ENCODE measurements around the gene HCFC1R1. TPM values are rescaled to one million over a fixed set of nuclear protein-coding genes. Genes with fewer than 3 reads are reported as not detected.

The HCFC1R1 gene
- polyA plus RNA-seq, 1 of the 3 experiments (the other 2 are of a cell fraction), result 54.9 TPM

DNA sequence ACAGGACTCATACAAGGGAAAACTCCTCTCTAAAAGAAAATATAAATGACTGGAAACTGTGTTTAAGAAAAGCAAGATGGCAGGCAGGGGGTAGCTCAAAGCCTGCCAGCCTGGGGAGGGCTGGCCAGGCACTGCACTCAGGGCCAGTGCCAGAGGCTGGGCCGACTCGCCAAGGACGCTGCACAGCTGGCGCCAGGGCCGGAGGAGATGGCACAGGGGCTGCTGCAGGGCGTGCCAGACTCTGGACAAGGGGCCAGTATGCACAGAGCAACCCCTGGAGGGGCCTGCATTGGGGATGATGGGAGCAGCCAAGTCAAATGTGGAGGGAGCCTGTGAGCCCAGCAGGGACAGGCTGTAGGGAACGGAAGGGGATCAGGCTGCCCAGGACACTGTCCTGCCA lies 47.5 kb downstream of the HCFC1R1 start (continued):
- TF ChIP-seq, protein P1, sequence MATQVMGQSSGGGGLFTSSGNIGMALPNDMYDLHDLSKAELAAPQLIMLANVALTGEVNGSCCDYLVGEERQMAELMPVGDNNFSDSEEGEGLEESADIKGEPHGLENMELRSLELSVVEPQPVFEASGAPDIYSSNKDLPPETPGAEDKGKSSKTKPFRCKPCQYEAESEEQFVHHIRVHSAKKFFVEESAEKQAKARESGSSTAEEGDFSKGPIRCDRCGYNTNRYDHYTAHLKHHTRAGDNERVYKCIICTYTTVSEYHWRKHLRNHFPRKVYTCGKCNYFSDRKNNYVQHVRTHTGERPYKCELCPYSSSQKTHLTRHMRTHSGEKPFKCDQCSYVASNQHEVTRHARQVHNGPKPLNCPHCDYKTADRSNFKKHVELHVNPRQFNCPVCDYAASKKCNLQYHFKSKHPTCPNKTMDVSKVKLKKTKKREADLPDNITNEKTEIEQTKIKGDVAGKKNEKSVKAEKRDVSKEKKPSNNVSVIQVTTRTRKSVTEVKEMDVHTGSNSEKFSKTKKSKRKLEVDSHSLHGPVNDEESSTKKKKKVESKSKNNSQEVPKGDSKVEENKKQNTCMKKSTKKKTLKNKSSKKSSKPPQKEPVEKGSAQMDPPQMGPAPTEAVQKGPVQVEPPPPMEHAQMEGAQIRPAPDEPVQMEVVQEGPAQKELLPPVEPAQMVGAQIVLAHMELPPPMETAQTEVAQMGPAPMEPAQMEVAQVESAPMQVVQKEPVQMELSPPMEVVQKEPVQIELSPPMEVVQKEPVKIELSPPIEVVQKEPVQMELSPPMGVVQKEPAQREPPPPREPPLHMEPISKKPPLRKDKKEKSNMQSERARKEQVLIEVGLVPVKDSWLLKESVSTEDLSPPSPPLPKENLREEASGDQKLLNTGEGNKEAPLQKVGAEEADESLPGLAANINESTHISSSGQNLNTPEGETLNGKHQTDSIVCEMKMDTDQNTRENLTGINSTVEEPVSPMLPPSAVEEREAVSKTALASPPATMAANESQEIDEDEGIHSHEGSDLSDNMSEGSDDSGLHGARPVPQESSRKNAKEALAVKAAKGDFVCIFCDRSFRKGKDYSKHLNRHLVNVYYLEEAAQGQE (IDR thresholded peaks at IDR 0.05; ENCODE audit: low read depth, low read length), result no peak
- TF ChIP-seq ELF1 (IDR thresholded peaks at IDR 0.05) (no peak), MEF2A (IDR thresholded peaks at IDR 0.05; ENCODE audit: borderline replicate concordance, low read depth) (no peak), SMC3 (IDR thresholded peaks at IDR 0.05; ENCODE audit: low read depth, low read length) (no peak)

DNA sequence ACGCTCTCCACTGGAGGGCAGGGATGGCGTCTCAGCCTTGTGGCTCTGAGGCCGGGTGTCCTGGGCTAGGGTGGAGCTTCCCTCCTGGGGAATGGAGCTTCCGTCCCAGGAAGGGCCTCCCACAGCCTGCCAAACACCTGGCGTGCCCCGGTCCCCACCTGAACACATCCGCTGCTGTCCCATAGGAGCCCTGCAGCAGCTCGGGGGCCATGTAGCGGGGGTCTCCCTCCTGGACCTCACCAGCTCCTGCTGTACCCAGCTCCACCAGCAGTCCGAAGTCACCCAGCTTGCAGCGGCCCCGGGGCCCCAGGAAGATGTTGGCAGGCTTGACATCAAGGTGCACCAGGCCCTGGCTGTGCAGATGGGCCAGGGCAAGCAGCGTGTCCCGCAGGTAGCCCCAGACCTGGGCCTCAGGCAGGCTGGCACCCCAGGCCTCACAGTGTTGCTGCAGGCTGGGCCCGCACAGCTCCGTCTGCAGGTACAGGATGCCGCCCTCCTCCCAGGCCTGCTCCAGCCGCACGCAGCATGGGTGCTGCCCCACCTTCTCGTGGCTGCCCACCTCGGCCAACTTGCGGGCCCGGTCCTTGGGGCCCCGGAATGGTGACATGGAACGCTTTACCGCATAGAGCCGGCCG lies 48.5 kb downstream of the HCFC1R1 start:
- no peak overlapping the region for H3K9ac ChIP-seq
- peaks cover 8% of the 10 kb centered on the region for H3F3A ChIP-seq (replicated peaks; ENCODE audit: insufficient read depth)
- ChIA-PET CTCF (interaction anchor here (0.8 to 1.6 kb wide), 4 partner anchors 11 to 58 kb away, joined by 3 to 6 read pairs (median 3); partner anchors contain the start of gene KREMEN2), POLR2A (no interaction called here)
- no peak overlapping the region for H3K4me2 ChIP-seq
- no peaks in the 10 kb centered on the region for H3K9me3 ChIP-seq
- peaks cover 28% of the 10 kb centered on the region; the same call in 1 of the 2 replicates for H4K20me1 ChIP-seq (ENCODE audit: insufficient read depth)
- 94% methylated on average over 7 of the region's 28 CpGs for WGBS (ENCODE audit: low lambda C conversion rate)
- H3K27ac ChIP-seq (ENCODE audit: low read depth in 2 of 2, low read length in 1 of 2), result no peak overlapping the region
- no peak for DNase-seq
- H2AFZ ChIP-seq (ENCODE audit: low read depth), result no peak overlapping the region
- no peak for TF ChIP-seq FOXM1 (IDR thresholded peaks at IDR 0.05; ENCODE audit: low read depth)
- TF ChIP-seq TCF12 (IDR thresholded peaks at IDR 0.05), result no peak
- TF ChIP-seq YY1 (IDR thresholded peaks at IDR 0.05; ENCODE audit: low read depth), result no peak
- no peak for TF ChIP-seq RFX5 (IDR thresholded peaks at IDR 0.05; ENCODE audit: low read length)
- no peak for TF ChIP-seq RCOR1 (IDR thresholded peaks at IDR 0.05; ENCODE audit: low read length)
- no peak for TF ChIP-seq RXRA (IDR thresholded peaks at IDR 0.05; ENCODE audit: borderline replicate concordance, low read depth)
- TF ChIP-seq, protein P1 (IDR thresholded peaks at IDR 0.05; ENCODE audit: low read depth, low read length), result no peak
- TF ChIP-seq NRF1 (IDR thresholded peaks at IDR 0.05; ENCODE audit: low read depth, low read length), result no peak
- TF ChIP-seq MEF2A (IDR thresholded peaks at IDR 0.05; ENCODE audit: borderline replicate concordance, low read depth), result no peak
- no peak for TF ChIP-seq CHD2 (IDR thresholded peaks at IDR 0.05; ENCODE audit: low read length, partially characterized antibody)
- no peak for TF ChIP-seq NFIC (IDR thresholded peaks at IDR 0.05; ENCODE audit: borderline replicate concordance)
- no peak for TF ChIP-seq FOSL2 (IDR thresholded peaks at IDR 0.05; ENCODE audit: borderline replicate concordance, low read depth)
- TF ChIP-seq SMC3 (IDR thresholded peaks at IDR 0.05; ENCODE audit: low read depth, low read length), result no peak
- TF ChIP-seq, protein P2, sequence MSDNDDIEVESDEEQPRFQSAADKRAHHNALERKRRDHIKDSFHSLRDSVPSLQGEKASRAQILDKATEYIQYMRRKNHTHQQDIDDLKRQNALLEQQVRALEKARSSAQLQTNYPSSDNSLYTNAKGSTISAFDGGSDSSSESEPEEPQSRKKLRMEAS (IDR thresholded peaks at IDR 0.05; ENCODE audit: low read depth), result no peak
- TF ChIP-seq POLR2AphosphoS5 (IDR thresholded peaks at IDR 0.05; ENCODE audit: low read depth, low read length), result no peak
- peaks cover 0 to 34% of the 10 kb centered on the region in 2 experiments; a peak in 1 of 4 replicates for H3K4me1 ChIP-seq (ENCODE audit: control insufficient read depth in 1 of 2, insufficient read depth in 2 of 2, low read depth in 1 of 2, low read length in 1 of 2)
- H3K79me2 ChIP-seq (ENCODE audit: insufficient read depth), result peaks cover 13% of the 10 kb centered on the region; the same call in 1 of the 2 replicates
- no peaks in the 10 kb centered on the region for H3K27me3 ChIP-seq (ENCODE audit: insufficient read depth)
- H3K9me2 ChIP-seq, result no peaks in the 10 kb centered on the region
- H3K36me3 ChIP-seq (replicated peaks in 1 of 2; ENCODE audit: control insufficient read depth in 1 of 2, insufficient read depth in 2 of 2, low read length in 1 of 2), result no peaks in the 10 kb centered on the region
- no peak overlapping the region for H3K4me3 ChIP-seq (ENCODE audit: low read depth in 2 of 2, low read length in 1 of 2)
